Liver (tissue), 3 donors: ENCODE results near the gene HOMER1.

Experiments used
- CTCF ChIP-seq: fragments of 150-350 bp; IDR thresholded peaks from 2 replicates; pipeline ENCODE4 v1.5.1; 2017; ENCODE audit warnings: improper control_type of control experiment, low read depth, low read length; ENCODE audit not compliant: missing input control
- HNF4A ChIP-seq, 2 donors: conservative IDR thresholded peaks; 2 replicates each; pipeline ENCODE4 v1.6.1; 2016; ENCODE audit warnings: antibody characterized with exemption in 2 of 2, mild to moderate bottlenecking in 2 of 2
- RXRA ChIP-seq, 2 donors: IDR thresholded peaks; 2 replicates each; pipeline ENCODE4 v1.6.1; 2017 to 2018; ENCODE audit warnings: antibody characterized with exemption in 2 of 2, mild to moderate bottlenecking in 1 of 2
- SP1 ChIP-seq: IDR thresholded peaks from 2 replicates; pipeline ENCODE4 v1.6.1; 2018; ENCODE audit warnings: antibody characterized with exemption, mild to moderate bottlenecking
- TAF1 ChIP-seq: conservative IDR thresholded peaks from 2 replicates; pipeline ENCODE4 v1.6.1; 2016; ENCODE audit warnings: antibody characterized with exemption, mild to moderate bottlenecking
- YY1 ChIP-seq: IDR thresholded peaks from 2 replicates; pipeline ENCODE4 v1.6.1; 2016; ENCODE audit warnings: antibody characterized with exemption, mild to moderate bottlenecking
- donor health status: healthy.
- donor health status: healthy.

GRCh38 chr5:79508354-79508753, 5.6 kb downstream of the HOMER1 start:
- no peak for TF ChIP-seq CTCF
- no peak for TF ChIP-seq SP1
- no peak for TF ChIP-seq HNF4A (conservative IDR thresholded peaks at IDR 0.05)
- no peak for TF ChIP-seq TAF1
- TF ChIP-seq RXRA (IDR thresholded peaks at IDR 0.05), result no peak
- no peak for TF ChIP-seq YY1
